H1 (cell line): ENCODE measurements around the gene A3GALT2. TPM values are rescaled to one million over a fixed set of nuclear protein-coding genes. Genes with fewer than 3 reads are reported as not detected.

Experiments used
- CTCF ChIA-PET: fragments of 300-600 bp; sonication (Branson Sonifier 250); formaldehyde crosslinking; loops from one replicate; lab custom pipeline; 2021; ENCODE audit not compliant: partially characterized antibody; lab: Charles Lee
- POLR2A ChIA-PET: fragments of 300-600 bp; sonication (Branson Sonifier 250); formaldehyde crosslinking; loops from one replicate; lab custom pipeline; 2021; ENCODE audit warnings: inconsistent platforms; ENCODE audit not compliant: partially characterized antibody; lab: Charles Lee
- DNase-seq, 2 experiments: peaks; one replicate each; pipeline versions ENCODE4 v3.0.0 to v3.0.0-alpha.2; 2010 to 2022; ENCODE audit warnings: low spot score in 2 of 2, low read depth in 1 of 2, mixed read lengths in 1 of 2
- FAIRE-seq: peaks from 2 replicates; lab custom pipeline; 2011; peaks lifted over from hg19 to GRCh38; lab: Jason Lieb, UNC
- H2AFZ ChIP-seq: 2 replicates; pipeline ENCODE4 v1.8.1; 2012; ENCODE audit warnings: low read length, inconsistent platforms
- H2AK5ac ChIP-seq: 2 replicates; pipeline ENCODE4 v1.6.1; 2013; ENCODE audit warnings: low read depth, low read length
- H2BK120ac ChIP-seq: replicated peaks from 2 replicates; pipeline ENCODE3; 2013; ENCODE audit warnings: low read depth, low read length, inconsistent platforms
- H2BK12ac ChIP-seq: 2 replicates; pipeline ENCODE4 v1.6.1; 2013; ENCODE audit warnings: low read depth, low read length
- H2BK15ac ChIP-seq: 2 replicates; pipeline ENCODE4 v1.6.1; 2013; ENCODE audit warnings: low read length
- H2BK20ac ChIP-seq: 2 replicates; pipeline ENCODE4 v1.6.1; 2013; ENCODE audit warnings: low read length
- H2BK5ac ChIP-seq: 2 replicates; pipeline ENCODE4 v1.6.1; 2013; ENCODE audit warnings: low read depth, low read length
- H3K14ac ChIP-seq: 2 replicates; pipeline ENCODE4 v1.6.1; 2013; ENCODE audit warnings: inconsistent platforms; ENCODE audit not compliant: insufficient read length
- H3K18ac ChIP-seq: 2 replicates; pipeline ENCODE4 v1.6.1; 2013; ENCODE audit warnings: low read length; ENCODE audit errors: extremely low read depth
- H3K23ac ChIP-seq: 2 replicates; pipeline ENCODE4 v1.6.1; 2013; ENCODE audit warnings: inconsistent platforms; ENCODE audit not compliant: insufficient read length
- H3K23me2 ChIP-seq: 2 replicates; pipeline ENCODE4 v1.6.1; 2013; ENCODE audit warnings: low read depth, low read length
- H3K27ac ChIP-seq: 2 replicates; pipeline ENCODE4 v1.6.1; 2011; ENCODE audit warnings: low read depth, low read length, inconsistent platforms
- H3K27me3 ChIP-seq, 4 experiments: replicated peaks in 1 of 4; 1 replicate in 1 of 4; 2 replicates in 3 of 4; pipeline versions ENCODE4 v1.6.1 to v1.8.1; 2011 to 2013; ENCODE audit warnings: low read length in 3 of 4, mild to moderate bottlenecking in 3 of 4, inconsistent platforms in 2 of 4, mixed read lengths in 2 of 4, moderate library complexity in 1 of 4; ENCODE audit not compliant: control insufficient read depth in 3 of 4, insufficient read depth in 3 of 4; ENCODE audit errors: extremely low read depth in 1 of 4
- H3K36me3 ChIP-seq, 4 experiments: 2 replicates each; pipeline versions ENCODE4 v1.6.1 to v1.8.1; 2011 to 2013; ENCODE audit warnings: mild to moderate bottlenecking in 4 of 4, low read length in 3 of 4, moderate library complexity in 2 of 4, control low read depth in 1 of 4, inconsistent platforms in 1 of 4; ENCODE audit not compliant: insufficient read depth in 4 of 4, control insufficient read depth in 2 of 4
- H3K4ac ChIP-seq: replicated peaks from 2 replicates; pipeline ENCODE3; 2013; ENCODE audit warnings: low read length, low read depth, mixed read lengths, inconsistent platforms; ENCODE audit not compliant: insufficient read length
- H3K4me1 ChIP-seq, 4 experiments: replicated peaks in 1 of 4; 1 replicate in 1 of 4; 2 replicates in 3 of 4; pipeline versions ENCODE4 v1.6.1 to v1.8.1; 2011 to 2013; ENCODE audit warnings: low read length in 3 of 4, inconsistent platforms in 2 of 4, mixed read lengths in 1 of 4; ENCODE audit not compliant: insufficient read depth in 4 of 4, control insufficient read depth in 3 of 4
- H3K4me2 ChIP-seq, 2 experiments: 2 replicates each; pipeline versions ENCODE4 v1.6.1 to v1.8.1; 2011 to 2013; ENCODE audit warnings: low read depth in 2 of 2, low read length in 2 of 2, control low read depth in 1 of 2, inconsistent platforms in 1 of 2, mild to moderate bottlenecking in 1 of 2; ENCODE audit not compliant: insufficient read depth in 1 of 2
- H3K4me3 ChIP-seq, 4 experiments: fragments of 200-600, 300-600 bp in 1 of 4; sonication (generic), shearing (Covaris generic), sonication (Bioruptor Twin) in 1 of 4; 2 replicates each; pipeline versions ENCODE4 v1.5.1 to v1.8.1; 2011 to 2016; ENCODE audit warnings: low read length in 4 of 4, low read depth in 3 of 4, control low read depth in 2 of 4, inconsistent platforms in 2 of 4, mild to moderate bottlenecking in 2 of 4, mixed read lengths in 1 of 4, moderate library complexity in 1 of 4; ENCODE audit not compliant: insufficient read depth in 2 of 4; ENCODE audit errors: extremely low read depth in 1 of 4
- H3K56ac ChIP-seq: replicated peaks from 2 replicates; pipeline ENCODE3; 2013; ENCODE audit warnings: low read depth, mild to moderate bottlenecking, mixed read lengths, low read length, inconsistent platforms; ENCODE audit not compliant: insufficient read length
- H3K79me1 ChIP-seq: 2 replicates; pipeline ENCODE4 v1.6.1; 2013; ENCODE audit warnings: low read depth, low read length, control low read depth
- H3K79me2 ChIP-seq, 2 experiments: 2 replicates each; pipeline versions ENCODE4 v1.6.1 to v1.8.1; 2012 to 2013; ENCODE audit warnings: low read length in 2 of 2, mild to moderate bottlenecking in 2 of 2, inconsistent platforms in 1 of 2; ENCODE audit not compliant: insufficient read depth in 2 of 2, control insufficient read depth in 1 of 2
- H3K9ac ChIP-seq, 4 experiments: replicated peaks in 1 of 4; 1 replicate in 1 of 4; 2 replicates in 3 of 4; pipeline versions ENCODE4 v1.6.1 to v1.8.1; 2011 to 2013; ENCODE audit warnings: low read depth in 3 of 4, low read length in 3 of 4, control low read depth in 2 of 4, mild to moderate bottlenecking in 2 of 4, moderate library complexity in 2 of 4, inconsistent platforms in 1 of 4; ENCODE audit errors: extremely low read depth in 1 of 4
- H3K9me3 ChIP-seq, 2 experiments: 2 replicates each; pipeline versions ENCODE4 v1.6.1 to v1.8.1; 2012 to 2013; ENCODE audit warnings: mild to moderate bottlenecking in 2 of 2, moderate library complexity in 2 of 2, control low read depth in 1 of 2, inconsistent platforms in 1 of 2, low read depth in 1 of 2, low read length in 1 of 2, mixed read lengths in 1 of 2; ENCODE audit not compliant: insufficient read depth in 2 of 2
- H4K20me1 ChIP-seq, 2 experiments: replicated peaks in 1 of 2; 2 replicates each; pipeline versions ENCODE3 to v1.8.1; 2011 to 2013; ENCODE audit warnings: inconsistent platforms in 2 of 2, low read length in 2 of 2, mild to moderate bottlenecking in 1 of 2; ENCODE audit not compliant: insufficient read depth in 2 of 2, control insufficient read depth in 1 of 2
- H4K5ac ChIP-seq: 2 replicates; pipeline ENCODE4 v1.6.1; 2013; ENCODE audit warnings: low read length, low read depth, mixed read lengths, inconsistent platforms; ENCODE audit not compliant: insufficient read length
- H4K8ac ChIP-seq: 2 replicates; pipeline ENCODE4 v1.8.0; 2013; ENCODE audit warnings: mild to moderate bottlenecking, moderate library complexity, low read length, inconsistent platforms; ENCODE audit not compliant: insufficient read depth; ENCODE audit errors: extremely low read depth
- H4K91ac ChIP-seq: replicated peaks from 2 replicates; pipeline ENCODE3; 2013; ENCODE audit warnings: low read length, mixed read lengths, inconsistent platforms; ENCODE audit not compliant: insufficient read length
- ASH2L ChIP-seq: fragments of 200-600, 300-600 bp; sonication (generic); IDR thresholded peaks from one replicate; pipeline ENCODE4 v1.7.1; 2017; ENCODE audit warnings: low read length
- CBX5 ChIP-seq: fragments of 300-800, 300-1000 bp; sonication (generic); IDR thresholded peaks from 2 replicates; pipeline ENCODE4 v1.7.1; 2016; ENCODE audit warnings: antibody characterized with exemption, low read length, low read depth
- MAFK ChIP-seq: IDR thresholded peaks from 2 replicates; pipeline ENCODE4 v1.6.1; 2012; ENCODE audit warnings: low read depth, mild to moderate bottlenecking, improper control_type of control experiment, low read length
- POLR2AphosphoS5 ChIP-seq: IDR thresholded peaks from 2 replicates; pipeline ENCODE4 v1.6.1; 2011; ENCODE audit warnings: low read depth, low read length
- RAD21 ChIP-seq, 2 experiments: IDR thresholded peaks in 1 of 2; conservative IDR thresholded peaks in 1 of 2; 2 replicates each; pipeline ENCODE4 v1.6.1; 2011; ENCODE audit warnings: low read depth in 2 of 2, low read length in 2 of 2, improper control_type of control experiment in 1 of 2, inconsistent platforms in 1 of 2, mild to moderate bottlenecking in 1 of 2, moderate library complexity in 1 of 2
- RFX5 ChIP-seq: IDR thresholded peaks from 2 replicates; pipeline ENCODE4 v1.6.1; 2011; ENCODE audit warnings: low read depth, low read length, improper control_type of control experiment, borderline replicate concordance
- SAP30 ChIP-seq: fragments of 300-600 bp; sonication (generic); IDR thresholded peaks from 2 replicates; pipeline ENCODE4 v1.7.1; 2012; ENCODE audit warnings: low read length, moderate library complexity, mild to moderate bottlenecking, inconsistent platforms; ENCODE audit not compliant: insufficient read depth, insufficient replicate concordance
- SIRT6 ChIP-seq: IDR thresholded peaks from one replicate; pipeline ENCODE4 v1.7.1; 2012; ENCODE audit warnings: low read length, inconsistent platforms
- SP2 ChIP-seq: IDR thresholded peaks from 2 replicates; pipeline ENCODE4 v1.6.1; 2012; ENCODE audit warnings: mild to moderate bottlenecking, low read length, inconsistent platforms
- TCF12 ChIP-seq: IDR thresholded peaks from 2 replicates; pipeline ENCODE4 v1.6.1; 2011; ENCODE audit warnings: low read depth, mild to moderate bottlenecking, low read length
- WGBS, 2 experiments: shearing (Covaris generic) in 1 of 2; methylation state at CpG; one replicate each; pipeline versions ENCODE4 v1.1.6 to v1.1.7; 2013 to 2015; ENCODE audit warnings: low lambda C conversion rate in 2 of 2, mixed read lengths in 2 of 2, inconsistent platforms in 1 of 2, low coverage in 1 of 2, missing lambda C conversion rate in 1 of 2; ENCODE audit not compliant: insufficient replicate concordance in 2 of 2, insufficient coverage in 1 of 2, insufficient read length in 1 of 2; ENCODE audit errors: extremely low coverage in 1 of 2, missing lambda C conversion rate in 1 of 2; 5-methylcytosine and 5-hydroxymethylcytosine counted together
- polyA plus RNA-seq, 7 experiments: library from polyadenylated mRNA; depleted of rRNA in 3 of 7; stranded (reverse) in 5 of 7; unstranded in 2 of 7; fragments of >200 nt in 5 of 7; fragments of 200-250 nt in 2 of 7; gene quantifications; 1 replicate in 5 of 7; 2 replicates in 1 of 7; 4 replicates in 1 of 7; pipeline versions ENCODE4 v1.2.1 to v1.2.3, GENCODE V29; 2011 to 2013; ENCODE audit warnings: missing spikeins in 2 of 7, mixed read lengths in 2 of 7
- total RNA-seq: library from RNA; stranded (reverse); fragmentation: NEBNext Ultra II Directional; extraction: Animal tissue kit (Norgen Biotek cat#: 25700); gene quantifications from 2 replicates; pipeline ENCODE4 v1.2.1, GENCODE V29; 2021
- TF ChIP-seq, protein P1 (sequence below): IDR thresholded peaks from 2 replicates; pipeline ENCODE4 v1.6.1; 2012; ENCODE audit warnings: inconsistent platforms

A3GALT2 gene
- total and polyA plus RNA-seq, 2 of the 8 experiments (the other 6 are each of a cell fraction or from before 2014, with no cell fraction given) = not detected

DNA sequence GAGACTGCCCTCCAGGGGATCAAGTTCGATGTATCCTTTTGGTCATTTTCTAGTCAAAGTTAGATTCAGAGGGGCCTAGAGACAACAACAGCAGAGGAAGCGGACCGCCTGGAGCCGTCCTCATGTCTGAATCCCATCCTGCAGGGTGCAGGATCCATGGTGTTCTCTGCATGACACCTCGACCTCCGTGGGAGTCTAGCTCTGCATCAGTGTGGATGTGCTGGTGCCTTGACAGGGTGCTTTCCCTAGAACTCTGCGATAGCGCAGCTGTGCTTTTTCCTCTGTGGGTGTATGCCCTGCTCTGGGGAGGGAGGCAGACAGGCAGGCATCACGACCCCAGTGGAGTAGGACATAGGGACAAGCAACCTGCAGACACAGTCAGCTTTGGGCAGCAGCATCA lies 48.2 kb upstream of the A3GALT2 start:
- H3K4ac ChIP-seq = no peak overlapping the region
- CTCF ChIA-PET = interaction anchor here (0.5 to 10.1 kb wide), 17 partner anchors 11 to 132 kb away, joined by 3 to 180 read pairs (median 5); partner anchors contain the start of gene ZSCAN20

More for the DNA sequence above, 48.2 kb upstream of the A3GALT2 start:
- no peak overlapping the region for H3K4me2 ChIP-seq
- H3K4me1 ChIP-seq = peaks cover 5 to 21% (median 8%) of the 10 kb centered on the region in 4 experiments
- no peak overlapping the region for H2BK20ac ChIP-seq
- H3K27ac ChIP-seq = no peak overlapping the region
- H2BK12ac ChIP-seq = no peak overlapping the region
- POLR2A ChIA-PET = interaction anchor here (1.1 kb wide), 1 partner anchor 9 kb away, joined by 3 read pairs; no protein-coding TSS in a partner anchor
- H2BK5ac ChIP-seq = no peak overlapping the region
- H3K79me2 ChIP-seq = no peaks in the 10 kb centered on the region
- H3K79me1 ChIP-seq = no peaks in the 10 kb centered on the region
- no peaks in the 10 kb centered on the region; the same call in 1 of the 2 replicates for H3K23me2 ChIP-seq
- no peaks in the 10 kb centered on the region for H3K36me3 ChIP-seq
- H3K14ac ChIP-seq = no peak overlapping the region
- DNase-seq = no peak
- H4K8ac ChIP-seq = no peak overlapping the region; the same call in 1 of the 2 replicates
- FAIRE-seq = no peak
- H4K20me1 ChIP-seq = no peaks in the 10 kb centered on the region
- H4K91ac ChIP-seq = no peak overlapping the region
- no peak overlapping the region for H4K5ac ChIP-seq
- no peak overlapping the region for H3K23ac ChIP-seq
- no peak overlapping the region for H2AK5ac ChIP-seq
- no peak overlapping the region for H3K9ac ChIP-seq
- no peak overlapping the region for H3K18ac ChIP-seq
- no peak overlapping the region for H3K56ac ChIP-seq
- no peak overlapping the region for H2BK120ac ChIP-seq
- H3K27me3 ChIP-seq = no peaks in the 10 kb centered on the region; a peak in 2 of 7 replicates
- H3K9me3 ChIP-seq = no peaks in the 10 kb centered on the region
- TF ChIP-seq TCF12 (no peak), ASH2L (no peak), MAFK (no peak), SIRT6 (no peak), RFX5 (no peak), SP2 (no peak), POLR2AphosphoS5 (no peak), RAD21 (IDR thresholded peaks at IDR 0.05 in 1 of 2, conservative IDR thresholded peaks at IDR 0.05 in 1 of 2; ENCODE audit: low read depth in 2 of 2, low read length in 2 of 2) (no peak), CBX5 (no peak), SAP30 (no peak)
- TF ChIP-seq, protein P1, sequence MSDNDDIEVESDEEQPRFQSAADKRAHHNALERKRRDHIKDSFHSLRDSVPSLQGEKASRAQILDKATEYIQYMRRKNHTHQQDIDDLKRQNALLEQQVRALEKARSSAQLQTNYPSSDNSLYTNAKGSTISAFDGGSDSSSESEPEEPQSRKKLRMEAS = no peak
- H2AFZ ChIP-seq = no peak overlapping the region
- H2BK15ac ChIP-seq = no peak overlapping the region
- 89% methylated on average over 9 of the region's 9 CpGs; no CpG with 5 or more reads in 1 of the 2 experiments for WGBS, 2 experiments
- H3K4me3 ChIP-seq = no peak overlapping the region
